Gastrocnemius medialis (tissue), 4 donors: ENCODE measurements around the gene PVR. TPM values are rescaled to one million over a fixed set of nuclear protein-coding genes. Genes with fewer than 3 reads are reported as not detected.
"Not testable (repeated sequence)": the region's sequence is repeated elsewhere in the genome, so short reads cannot be mapped to it uniquely, and the experiment has no call there.

ENCODE experiments used
- ATAC-seq, 2 donors: fragments of 150-250 bp; one replicate each; pipeline ENCODE4 v1.9.1; 2016
- DNase-seq, 2 donors: peaks; one replicate each; pipeline ENCODE4 v3.0.0-alpha.2; 2019
- H3K27ac ChIP-seq, 4 donors: fragments of 200-600 bp; sonication (generic); 1 replicate in 1 of 4; 2 replicates in 3 of 4; pipeline ENCODE4 v1.5.1; 2016 to 2018; ENCODE audit warnings: mild to moderate bottlenecking in 2 of 4, moderate library complexity in 1 of 4
- H3K27me3 ChIP-seq, 3 donors: fragments of 200-600 bp; sonication (generic) in 2 of 3; 1 replicate in 1 of 3; 2 replicates in 2 of 3; pipeline versions ENCODE4 v1.5.1 to v1.6.0; 2016 to 2019; ENCODE audit warnings: mild to moderate bottlenecking in 1 of 3, moderate library complexity in 1 of 3
- H3K36me3 ChIP-seq, 2 donors: fragments of 200-600 bp; sonication (generic) in 1 of 2; one replicate each; pipeline ENCODE4 v1.5.1; 2017 to 2018
- H3K4me1 ChIP-seq, 2 donors: fragments of 200-600 bp; sonication (generic) in 1 of 2; one replicate each; pipeline ENCODE4 v1.5.1; 2016 to 2017; ENCODE audit warnings: mild to moderate bottlenecking in 2 of 2
- H3K4me3 ChIP-seq, 4 donors: fragments of 200-600 bp; sonication (generic) in 3 of 4; 1 replicate in 1 of 4; 2 replicates in 3 of 4; pipeline ENCODE4 v1.5.1; 2016 to 2019; ENCODE audit warnings: mild to moderate bottlenecking in 2 of 4
- H3K9me3 ChIP-seq, 3 donors: fragments of 200-600 bp; sonication (generic) in 2 of 3; 1 replicate in 1 of 3; 2 replicates in 2 of 3; pipeline ENCODE4 v1.5.1; 2016 to 2019
- CTCF ChIP-seq, 5 experiments: fragments of 450-650 bp in 3 of 5; fragments of 200-600 bp in 2 of 5; sonication (generic) in 2 of 5; IDR thresholded peaks in 4 of 5; conservative IDR thresholded peaks in 1 of 5; 1 replicate in 4 of 5; 2 replicates in 1 of 5; pipeline ENCODE4 v1.5.1; 2016 to 2019; ENCODE audit warnings: antibody characterized with exemption in 5 of 5, mild to moderate bottlenecking in 3 of 5, moderate library complexity in 3 of 5
- POLR2A ChIP-seq, 2 donors: fragments of 450-650 bp; IDR thresholded peaks; one replicate each; pipeline ENCODE4 v1.6.1; 2017; ENCODE audit warnings: antibody characterized with exemption in 2 of 2, mild to moderate bottlenecking in 2 of 2, moderate library complexity in 2 of 2
- in situ Hi-C, 4 donors: fragments of 200-750 bp; cut with MboI; loops; one replicate each; pipeline versions ENCODE4 v1.15.0 to v1.8.0; 2017; ENCODE audit warnings: low sequenced_read_pairs in 4 of 4
- intact Hi-C: fragments of 100-400 bp; cut with DNase I; formaldehyde crosslinking; loops from one replicate; pipeline ENCODE4 v1.15.1; 2023; ENCODE audit warnings: low total_unique reads
- total RNA-seq, 4 donors: library from RNA; depleted of rRNA; stranded (reverse); fragments of >200 nt; gene quantifications; one replicate each; pipeline versions ENCODE4 v1.1.0 to v1.2.3, GENCODE V29; 2016

The PVR gene
- total RNA-seq, 4 donors from 2014 or later: 27.3 to 60.2 (median 33.9) TPM

- DNase-seq (no peak), ATAC-seq (no peak)
- Histone ChIP-seq H3K36me3 (peaks cover 0 to 37% of the 10 kb centered on the region in 2 donors), H3K4me3 (no peak overlapping the region), H3K9me3 (no peaks in the 10 kb centered on the region), H3K27ac (no peak overlapping the region), H3K27me3 (no peaks in the 10 kb centered on the region), H3K4me1 (no peaks in the 10 kb centered on the region)
- in situ Hi-C loops (no loop called here), intact Hi-C loops (no loop called here)
- TF ChIP-seq POLR2A (IDR thresholded peaks at IDR 0.05): no peak
- no peak for TF ChIP-seq CTCF (IDR thresholded peaks at IDR 0.05 in 4 of 5, conservative IDR thresholded peaks at IDR 0.05 in 1 of 5)
Observed at GRCh38 chr19:44664976-44665375, 21.3 kb downstream of the PVR start.

- Histone ChIP-seq H3K4me3 (no peak overlapping the region), H3K4me1 (no peaks in the 10 kb centered on the region), H3K36me3 (peaks cover 0 to 17% of the 10 kb centered on the region in 2 donors), H3K9me3 (no peaks in the 10 kb centered on the region), H3K27me3 (no peaks in the 10 kb centered on the region), H3K27ac (no peak overlapping the region)
- DNase-seq (no peak), ATAC-seq (no peak)
- intact Hi-C loops: no loop called here
- in situ Hi-C loops: no loop called here
- TF ChIP-seq CTCF (IDR thresholded peaks at IDR 0.05 in 4 of 5, conservative IDR thresholded peaks at IDR 0.05 in 1 of 5): no peak
- no peak for TF ChIP-seq POLR2A (IDR thresholded peaks at IDR 0.05)
Observed at GRCh38 chr19:44666852-44667556, 23.3 kb downstream of the PVR start.

- H3K36me3 ChIP-seq: peaks cover 0 to 13% of the 10 kb centered on the region in 2 donors
- intact Hi-C loops (no loop called here), in situ Hi-C loops (no loop called here)
- DNase-seq: no peak
- no peak overlapping the region for H3K4me3 ChIP-seq
- TF ChIP-seq POLR2A (IDR thresholded peaks at IDR 0.05): no peak
- no peak for TF ChIP-seq CTCF (IDR thresholded peaks at IDR 0.05 in 4 of 5, conservative IDR thresholded peaks at IDR 0.05 in 1 of 5)
- H3K4me1 ChIP-seq: no peaks in the 10 kb centered on the region
- H3K27me3 ChIP-seq: no peaks in the 10 kb centered on the region
- no peak overlapping the region for H3K27ac ChIP-seq
- H3K9me3 ChIP-seq: no peaks in the 10 kb centered on the region
- ATAC-seq: no peak
Observed at GRCh38 chr19:44668985-44669764, 25.5 kb downstream of the PVR start.

GRCh38 chr19:44670027-44670426, 26.3 kb downstream of the PVR start:
- H3K36me3 ChIP-seq: peaks cover 0 to 13% of the 10 kb centered on the region in 2 donors
- H3K27me3 ChIP-seq, ATAC-seq, in situ Hi-C loops, H3K27ac ChIP-seq, H3K4me3 ChIP-seq, H3K9me3 ChIP-seq, H3K4me1 ChIP-seq, intact Hi-C loops, DNase-seq: not testable (repeated sequence)

- Histone ChIP-seq H3K9me3 (no peaks in the 10 kb centered on the region), H3K4me1 (no peaks in the 10 kb centered on the region), H3K36me3 (peaks cover 0 to 18% of the 10 kb centered on the region in 2 donors), H3K27me3 (no peaks in the 10 kb centered on the region), H3K4me3 (no peak within 1 kb of the TSS), H3K27ac (no peak within 1 kb of the TSS)
- in situ Hi-C loops: no loop called here
- no peak for TF ChIP-seq CTCF (IDR thresholded peaks at IDR 0.05 in 4 of 5, conservative IDR thresholded peaks at IDR 0.05 in 1 of 5)
- no peak for TF ChIP-seq POLR2A (IDR thresholded peaks at IDR 0.05)
- DNase-seq: no peak
- intact Hi-C loops: no loop called here
- ATAC-seq: no peak
Observed at GRCh38 chr19:44671400-44671799, 27.7 kb downstream of the PVR start, which contains the start of gene CEACAM19. CEACAM19 (plus strand) TSS chr19:44671482; CDS start chr19:44671932, 450 bp downstream.
